Bronchial epithelial cell (primary cell): ENCODE results near the gene CAPZA1. TPM values are rescaled to one million over a fixed set of nuclear protein-coding genes. Genes with fewer than 3 reads are reported as not detected.
"Not testable (repeated sequence)": the region's sequence is repeated elsewhere in the genome, so short reads cannot be mapped to it uniquely, and the experiment has no call there.

ENCODE experiments used
- DNase-seq: peaks from one replicate; pipeline ENCODE4 v3.0.0-alpha.2; 2010; ENCODE audit warnings: low read depth
- FAIRE-seq: peaks from 2 replicates; lab custom pipeline; 2011; peaks lifted over from hg19 to GRCh38; lab: Jason Lieb, UNC
- H3K27me3 ChIP-seq: 2 replicates; pipeline ENCODE4 v1.5.1; 2011; ENCODE audit warnings: low read length; ENCODE audit not compliant: control insufficient read depth, insufficient read depth
- H3K36me3 ChIP-seq: 2 replicates; pipeline ENCODE4 v1.5.1; 2011; ENCODE audit warnings: low read length; ENCODE audit not compliant: control insufficient read depth, insufficient read depth
- H3K4me3 ChIP-seq: 2 replicates; pipeline ENCODE4 v1.5.1; 2011; ENCODE audit warnings: mild to moderate bottlenecking, low read depth, low read length, control low read depth
- total RNA-seq: library from RNA; depleted of rRNA; stranded (reverse); fragments of >200 nt; gene quantifications from 2 replicates; pipeline ENCODE4 v1.2.1, GENCODE V29; 2014
- TF ChIP-seq, protein P1 (sequence below): IDR thresholded peaks from 2 replicates; pipeline ENCODE4 v1.5.1; 2011; ENCODE audit warnings: mild to moderate bottlenecking, moderate library complexity, low read length, control low read depth, inconsistent platforms; ENCODE audit not compliant: insufficient read depth, severe bottlenecking

The CAPZA1 gene
- total RNA-seq, 1 donor from 2014 or later = 265 TPM

DNA sequence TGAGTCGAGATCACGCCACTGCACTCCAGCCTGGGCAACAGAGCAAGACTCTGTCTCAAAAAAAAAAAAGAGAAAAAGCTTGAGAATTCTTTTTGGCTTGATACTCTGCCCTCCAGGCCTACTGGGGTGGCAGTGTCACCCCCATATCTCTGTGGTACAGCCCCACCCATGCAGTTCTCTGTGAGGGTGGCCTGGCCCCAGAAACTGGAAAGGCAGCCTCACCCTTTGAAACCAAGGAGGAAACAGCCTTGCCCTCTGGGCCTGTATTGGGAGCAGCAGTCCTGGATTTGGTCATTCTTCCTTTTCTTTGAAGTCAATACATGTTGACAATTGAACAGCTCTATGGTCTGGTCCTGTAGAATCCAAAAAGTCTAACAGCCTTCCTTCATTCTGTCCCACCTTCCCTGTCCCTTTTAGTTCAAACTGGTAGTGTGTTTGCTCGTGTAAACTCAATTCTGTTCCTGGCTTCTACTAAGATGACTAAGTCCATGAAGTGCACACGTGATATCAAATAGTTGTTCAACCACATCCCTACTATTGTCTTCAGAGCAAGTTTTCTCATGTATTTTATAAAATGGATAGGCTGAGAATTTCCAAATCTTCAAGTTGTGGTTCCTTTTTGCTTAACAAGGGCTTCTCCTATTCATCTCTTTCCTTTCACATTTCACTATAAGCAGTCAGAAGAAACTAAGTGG is 13.9 kb upstream of the CAPZA1 start:
- peak; percentile 93 for DNase-seq
- H3K36me3 ChIP-seq = peaks cover 4% of the 10 kb centered on the region

DNA sequence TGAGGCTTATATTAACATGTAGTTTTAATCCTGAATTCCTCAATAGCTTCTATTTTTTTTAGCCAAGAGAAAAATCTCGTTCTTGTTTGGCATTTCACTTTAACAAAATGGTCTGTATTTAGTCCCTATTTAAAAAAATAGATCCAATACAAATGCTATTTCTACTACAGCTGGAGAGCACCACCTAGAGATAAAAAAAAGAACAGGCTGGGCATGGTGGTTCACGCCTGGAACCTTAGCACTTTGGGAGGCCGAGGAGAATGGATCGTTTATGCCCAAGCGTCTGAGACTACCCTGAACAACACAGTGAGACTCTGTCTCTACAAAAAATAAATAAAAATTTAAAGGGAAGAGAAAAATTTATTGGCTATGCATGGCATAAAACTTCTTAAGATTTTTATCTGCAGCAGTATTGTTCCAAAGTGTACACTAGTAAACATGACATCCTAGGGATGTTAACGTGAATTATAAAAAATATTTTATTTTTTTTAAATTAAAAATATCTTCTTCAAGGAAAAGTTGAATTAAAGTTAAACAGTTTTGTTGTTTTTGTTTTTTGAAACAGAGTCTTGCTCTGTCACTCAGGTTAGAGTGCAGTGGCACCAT is 5.1 kb upstream of the CAPZA1 start:
- H3K36me3 ChIP-seq = peaks cover 6% of the 10 kb centered on the region

More for the DNA sequence above, 13.9 kb upstream of the CAPZA1 start:
- no peaks in the 10 kb centered on the region for H3K27me3 ChIP-seq
- H3K4me3 ChIP-seq = no peak overlapping the region
- FAIRE-seq = no peak
- TF ChIP-seq, protein P1, sequence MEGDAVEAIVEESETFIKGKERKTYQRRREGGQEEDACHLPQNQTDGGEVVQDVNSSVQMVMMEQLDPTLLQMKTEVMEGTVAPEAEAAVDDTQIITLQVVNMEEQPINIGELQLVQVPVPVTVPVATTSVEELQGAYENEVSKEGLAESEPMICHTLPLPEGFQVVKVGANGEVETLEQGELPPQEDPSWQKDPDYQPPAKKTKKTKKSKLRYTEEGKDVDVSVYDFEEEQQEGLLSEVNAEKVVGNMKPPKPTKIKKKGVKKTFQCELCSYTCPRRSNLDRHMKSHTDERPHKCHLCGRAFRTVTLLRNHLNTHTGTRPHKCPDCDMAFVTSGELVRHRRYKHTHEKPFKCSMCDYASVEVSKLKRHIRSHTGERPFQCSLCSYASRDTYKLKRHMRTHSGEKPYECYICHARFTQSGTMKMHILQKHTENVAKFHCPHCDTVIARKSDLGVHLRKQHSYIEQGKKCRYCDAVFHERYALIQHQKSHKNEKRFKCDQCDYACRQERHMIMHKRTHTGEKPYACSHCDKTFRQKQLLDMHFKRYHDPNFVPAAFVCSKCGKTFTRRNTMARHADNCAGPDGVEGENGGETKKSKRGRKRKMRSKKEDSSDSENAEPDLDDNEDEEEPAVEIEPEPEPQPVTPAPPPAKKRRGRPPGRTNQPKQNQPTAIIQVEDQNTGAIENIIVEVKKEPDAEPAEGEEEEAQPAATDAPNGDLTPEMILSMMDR = no peak

DNA sequence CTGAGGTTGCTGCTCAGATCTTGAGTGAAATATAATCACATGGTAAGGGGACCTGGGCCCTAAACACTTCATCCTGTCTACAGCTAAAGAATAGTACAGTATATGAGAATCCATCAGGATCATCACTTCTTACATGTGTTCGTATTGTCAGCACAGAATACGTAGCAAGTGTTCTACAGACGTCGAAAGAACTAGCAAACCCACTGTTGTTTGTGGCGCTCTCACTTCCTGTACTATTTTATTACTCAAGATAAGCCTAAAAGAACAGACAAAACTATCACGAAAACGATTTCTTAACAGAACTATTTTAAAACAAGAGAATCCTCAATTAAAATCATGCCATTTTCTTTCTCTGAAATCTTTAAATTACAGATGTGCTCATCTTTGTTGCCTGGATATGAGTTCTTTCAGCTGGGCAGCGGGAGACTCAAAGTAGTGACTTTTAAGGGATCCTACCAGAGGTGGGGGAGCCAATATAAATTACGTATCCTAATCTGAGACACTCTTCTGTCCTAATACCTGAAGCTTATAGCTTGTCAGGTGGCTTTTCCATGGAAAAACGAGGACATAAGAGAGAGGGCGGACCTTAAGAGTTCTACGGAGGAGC is 1.4 kb upstream of the CAPZA1 start:
- DNase-seq (peak; percentile 43), FAIRE-seq (no peak)
- TF ChIP-seq, protein P1 = no peak
- Histone ChIP-seq H3K36me3 (no peaks in the 10 kb centered on the region), H3K4me3 (peak overlapping the region; percentile 100), H3K27me3 (no peaks in the 10 kb centered on the region)

More for the DNA sequence above, 5.1 kb upstream of the CAPZA1 start:
- Histone ChIP-seq H3K4me3 (no peak overlapping the region), H3K27me3 (no peaks in the 10 kb centered on the region)
- no peak for FAIRE-seq
- TF ChIP-seq, protein P1 = peak; percentile 40
- peak; percentile 53 for DNase-seq

DNA sequence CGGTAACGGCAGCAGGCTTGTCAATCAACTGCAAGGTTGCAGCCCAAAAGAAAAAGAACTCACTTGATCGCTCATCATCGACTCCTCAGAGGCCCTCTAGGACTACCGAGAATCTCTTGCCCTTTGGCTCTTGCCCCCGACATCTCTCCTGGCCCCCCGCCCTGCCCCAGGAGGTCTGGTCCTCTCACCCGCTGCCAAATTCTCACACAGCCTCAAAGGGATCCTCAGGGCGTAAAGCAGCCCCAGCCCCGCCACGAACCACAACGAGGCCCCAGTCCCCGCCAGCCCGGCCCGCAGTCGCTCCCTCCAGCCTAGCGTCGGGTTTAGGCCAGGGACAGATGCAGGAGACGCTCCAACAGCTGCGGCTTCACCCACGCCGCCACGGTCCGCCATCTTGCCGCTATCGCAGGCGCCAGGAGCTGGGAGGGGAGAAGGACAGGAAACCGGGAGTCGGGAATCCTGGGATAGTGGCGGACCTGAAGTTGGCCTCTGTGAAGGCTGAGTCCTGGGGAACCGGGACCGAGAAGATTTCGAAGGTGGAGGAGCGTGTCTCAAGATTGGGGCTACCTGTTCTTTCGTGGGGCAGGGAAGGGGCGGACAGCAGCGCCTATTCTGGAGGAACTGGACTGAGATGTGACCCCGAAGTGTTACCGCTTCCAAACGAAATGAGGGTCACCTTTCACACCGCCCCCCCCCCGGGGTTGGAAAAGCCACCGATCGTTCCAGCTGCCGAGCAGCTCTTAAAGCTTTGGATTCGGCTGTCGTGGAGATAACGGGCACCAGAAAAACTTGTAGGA is 713 bp upstream of the CAPZA1 start, which contains the start of gene ST7L:
ST7L (minus strand) TSS at position 421 of the 797 bp plus-strand sequence; CDS start at position 393, 28 bp downstream.
- Histone ChIP-seq H3K27me3 (no peaks in the 10 kb centered on the region), H3K36me3 (no peaks in the 10 kb centered on the region), H3K4me3 (peak within 1 kb of the TSS; percentile 100)
- TF ChIP-seq, protein P1 = no peak
- DNase-seq (peak; percentile 63), FAIRE-seq (no peak)

DNA sequence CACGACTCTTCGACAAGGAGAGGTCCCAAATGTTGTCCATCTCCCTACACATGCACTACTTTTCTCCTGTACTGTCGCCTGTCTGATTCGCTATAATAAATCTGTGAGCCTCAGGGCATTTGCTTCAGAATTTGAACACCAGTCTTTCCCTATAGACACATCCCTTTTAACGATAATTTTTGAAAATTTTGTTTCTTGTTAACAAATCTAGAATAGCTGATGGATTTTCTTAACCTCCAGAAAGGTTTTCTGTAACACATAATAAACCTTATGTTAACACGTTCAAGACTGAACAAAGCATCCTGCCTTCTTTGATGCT is 704 bp downstream of the CAPZA1 start:
- no peak for DNase-seq
- H3K4me3 ChIP-seq = peak overlapping the region; percentile 100
- no peak for FAIRE-seq
- H3K36me3 ChIP-seq = no peaks in the 10 kb centered on the region
- TF ChIP-seq, protein P1 = no peak
- H3K27me3 ChIP-seq = no peaks in the 10 kb centered on the region

DNA sequence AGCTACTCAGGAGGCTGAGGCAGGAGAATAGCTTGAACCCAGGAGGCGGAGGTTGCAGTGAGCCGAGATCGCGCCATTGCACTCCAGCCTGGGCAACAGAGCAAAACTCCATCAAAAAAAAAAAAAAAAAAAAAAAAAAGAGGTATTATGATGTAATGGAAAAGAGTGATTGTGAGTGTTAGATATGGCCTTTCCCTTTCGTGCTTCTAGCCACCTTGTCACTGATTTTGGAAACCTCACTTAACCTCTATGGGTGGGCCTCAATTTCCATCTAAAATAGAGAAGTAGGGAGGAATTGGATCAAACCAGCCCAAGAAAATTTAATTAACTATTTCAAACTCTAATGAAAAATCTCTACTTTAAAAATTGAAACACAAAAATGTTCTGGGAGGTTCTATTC is 4.9 kb downstream of the CAPZA1 start:
- not testable (repeated sequence) for FAIRE-seq, H3K27me3 ChIP-seq, H3K36me3 ChIP-seq, H3K4me3 ChIP-seq, DNase-seq
